HG02798 (cell line): ENCODE data around the gene METTL6.
A peak's percentile ranks its signal among the peaks of the same experiment; 100 is the strongest.
"Not testable (repeated sequence)": the region's sequence is repeated elsewhere in the genome, so short reads cannot be mapped to it uniquely, and the experiment has no call there.

Source experiments
- ATAC-seq: cut with Tn5 transposase; IDR thresholded peaks from one replicate; pipeline ENCODE4 v1.9.1; 2021; ENCODE audit warnings: mild to moderate bottlenecking; ENCODE audit not compliant: unreplicated experiment, poor library complexity

METTL6 gene

GRCh38 chr3:15427182-15427880 is at the start of gene METTL6, which contains the start of gene EAF1:
METTL6 (minus strand) TSS chr3:15427544; CDS start chr3:15426511, 1,033 bp downstream.
EAF1 (plus strand) TSS chr3:15427598; CDS start chr3:15427780, 182 bp downstream.
- ATAC-seq: peak; percentile 94

- ATAC-seq: no peak
Measured at GRCh38 chr3:15476378-15476777, 49.0 kb upstream of the METTL6 start.

GRCh38 chr3:15475161-15475560 is 47.8 kb upstream of the METTL6 start:
- no peak for ATAC-seq

GRCh38 chr3:15471861-15472260 is 44.5 kb upstream of the METTL6 start:
- no peak for ATAC-seq

- ATAC-seq: no peak
Measured at GRCh38 chr3:15470849-15471248, 43.5 kb upstream of the METTL6 start.

GRCh38 chr3:15470261-15470660 is 42.9 kb upstream of the METTL6 start:
- ATAC-seq: no peak

- ATAC-seq: peak; percentile 75
Measured at GRCh38 chr3:15467227-15468181, 40.2 kb upstream of the METTL6 start.

GRCh38 chr3:15465876-15466585 is 38.7 kb upstream of the METTL6 start:
- ATAC-seq: no peak

GRCh38 chr3:15462451-15462850 is 35.1 kb upstream of the METTL6 start:
- no peak for ATAC-seq

- no peak for ATAC-seq
Measured at GRCh38 chr3:15460891-15461531, 33.7 kb upstream of the METTL6 start.

GRCh38 chr3:15458212-15458780 is 31.0 kb upstream of the METTL6 start:
- no peak for ATAC-seq

GRCh38 chr3:15456915-15457314 is 29.6 kb upstream of the METTL6 start:
- not testable (repeated sequence) for ATAC-seq

- ATAC-seq: no peak
Measured at GRCh38 chr3:15456321-15456720, 29.0 kb upstream of the METTL6 start.

- no peak for ATAC-seq
Measured at GRCh38 chr3:15455756-15456155, 28.4 kb upstream of the METTL6 start.

GRCh38 chr3:15454965-15455364 is 27.6 kb upstream of the METTL6 start:
- ATAC-seq: no peak

GRCh38 chr3:15453991-15454625 is 26.8 kb upstream of the METTL6 start:
- ATAC-seq: no peak

GRCh38 chr3:15453501-15453900 is 26.2 kb upstream of the METTL6 start:
- ATAC-seq: no peak

- no peak for ATAC-seq
Measured at GRCh38 chr3:15452961-15453360, 25.6 kb upstream of the METTL6 start.

GRCh38 chr3:15452156-15452555 is 24.8 kb upstream of the METTL6 start:
- no peak for ATAC-seq
